ENCODE results near the gene SUCO. TPM values are rescaled to one million over a fixed set of nuclear protein-coding genes. Genes with fewer than 3 reads are reported as not detected.

The SUCO gene
- total RNA-seq, 1 donor: 41.6 TPM

DNA sequence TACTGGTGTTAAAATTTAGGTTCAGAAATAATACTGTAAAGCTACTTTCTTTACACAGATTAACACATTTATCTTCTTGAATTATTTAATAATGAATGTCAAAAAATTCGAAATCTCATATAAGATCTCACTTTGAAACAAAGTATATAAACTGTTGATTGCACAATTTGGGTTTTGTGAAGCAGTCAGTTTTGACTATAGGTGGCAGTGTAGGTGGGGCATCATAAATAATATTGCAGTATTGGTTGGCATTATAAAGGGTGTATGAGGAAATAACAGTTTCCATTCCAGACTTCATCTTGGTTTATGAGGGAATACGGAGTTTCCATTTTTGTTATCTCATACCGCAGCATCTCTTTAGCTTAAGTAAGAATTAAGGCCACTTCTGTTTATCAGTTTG, 49.9 kb downstream of the SUCO start:
- DNase-seq (ENCODE audit: insufficient read length, low spot score, missing footprints): no peak
- TF ChIP-seq, protein P1, sequence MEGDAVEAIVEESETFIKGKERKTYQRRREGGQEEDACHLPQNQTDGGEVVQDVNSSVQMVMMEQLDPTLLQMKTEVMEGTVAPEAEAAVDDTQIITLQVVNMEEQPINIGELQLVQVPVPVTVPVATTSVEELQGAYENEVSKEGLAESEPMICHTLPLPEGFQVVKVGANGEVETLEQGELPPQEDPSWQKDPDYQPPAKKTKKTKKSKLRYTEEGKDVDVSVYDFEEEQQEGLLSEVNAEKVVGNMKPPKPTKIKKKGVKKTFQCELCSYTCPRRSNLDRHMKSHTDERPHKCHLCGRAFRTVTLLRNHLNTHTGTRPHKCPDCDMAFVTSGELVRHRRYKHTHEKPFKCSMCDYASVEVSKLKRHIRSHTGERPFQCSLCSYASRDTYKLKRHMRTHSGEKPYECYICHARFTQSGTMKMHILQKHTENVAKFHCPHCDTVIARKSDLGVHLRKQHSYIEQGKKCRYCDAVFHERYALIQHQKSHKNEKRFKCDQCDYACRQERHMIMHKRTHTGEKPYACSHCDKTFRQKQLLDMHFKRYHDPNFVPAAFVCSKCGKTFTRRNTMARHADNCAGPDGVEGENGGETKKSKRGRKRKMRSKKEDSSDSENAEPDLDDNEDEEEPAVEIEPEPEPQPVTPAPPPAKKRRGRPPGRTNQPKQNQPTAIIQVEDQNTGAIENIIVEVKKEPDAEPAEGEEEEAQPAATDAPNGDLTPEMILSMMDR (IDR thresholded peaks at IDR 0.05; ENCODE audit: extremely low read depth, low read depth, low read length): no peak
- no peaks in the 10 kb centered on the region for H3K27me3 ChIP-seq (ENCODE audit: insufficient read depth, low read length)
- peaks cover 24% of the 10 kb centered on the region for H3K4me1 ChIP-seq (ENCODE audit: insufficient read depth, low read length)
- peaks cover 13% of the 10 kb centered on the region for H3K36me3 ChIP-seq (ENCODE audit: insufficient read depth, low read length)
- no peak overlapping the region for H2AFZ ChIP-seq (ENCODE audit: low read length)
- no peak overlapping the region for H3K4me2 ChIP-seq (ENCODE audit: insufficient read depth, low read length)
- no peak overlapping the region for H3K27ac ChIP-seq (ENCODE audit: low read depth, low read length)
- H3K79me2 ChIP-seq (ENCODE audit: insufficient read depth, low read length): peaks cover 5% of the 10 kb centered on the region
- no peaks in the 10 kb centered on the region for H4K20me1 ChIP-seq (ENCODE audit: insufficient read depth, low read length)
- H3K9me3 ChIP-seq (ENCODE audit: low read depth, low read length): no peaks in the 10 kb centered on the region
- no peak overlapping the region for H3K4me3 ChIP-seq (ENCODE audit: insufficient read depth, low read length)

DNA sequence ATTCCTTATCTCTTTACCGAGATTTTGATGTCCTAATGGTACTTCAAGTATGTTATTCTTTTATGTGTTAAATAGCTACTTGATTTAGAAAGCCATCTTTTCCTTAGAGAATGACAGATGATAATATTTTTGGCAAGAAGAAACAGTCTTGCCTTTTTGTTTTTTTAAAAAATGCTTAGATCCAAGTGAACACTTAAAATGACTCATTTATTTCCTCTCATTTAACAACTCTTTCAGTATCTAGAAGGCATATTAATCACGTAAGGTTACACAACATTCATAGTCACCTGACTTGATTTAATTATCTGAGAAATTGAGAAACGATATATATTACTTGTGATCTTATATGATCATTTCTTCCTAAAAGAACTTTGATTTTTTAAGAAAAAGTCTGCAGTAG, 52.4 kb downstream of the SUCO start:
- TF ChIP-seq, protein P1 (IDR thresholded peaks at IDR 0.05; ENCODE audit: extremely low read depth, low read depth, low read length): no peak
- Histone ChIP-seq H3K9me3 (ENCODE audit: low read depth, low read length) (no peaks in the 10 kb centered on the region), H3K27ac (ENCODE audit: low read depth, low read length) (peak overlapping the region; percentile 65), H3K4me2 (ENCODE audit: insufficient read depth, low read length) (peak overlapping the region; percentile 32), H2AFZ (ENCODE audit: low read length) (no peak overlapping the region), H3K27me3 (ENCODE audit: insufficient read depth, low read length) (no peaks in the 10 kb centered on the region), H3K4me3 (ENCODE audit: insufficient read depth, low read length) (no peak overlapping the region), H3K36me3 (ENCODE audit: insufficient read depth, low read length) (peaks cover 14% of the 10 kb centered on the region), H3K79me2 (ENCODE audit: insufficient read depth, low read length) (peaks cover 5% of the 10 kb centered on the region), H3K4me1 (ENCODE audit: insufficient read depth, low read length) (peaks cover 47% of the 10 kb centered on the region), H4K20me1 (ENCODE audit: insufficient read depth, low read length) (no peaks in the 10 kb centered on the region)
- DNase-seq (ENCODE audit: insufficient read length, low spot score, missing footprints): no peak

DNA sequence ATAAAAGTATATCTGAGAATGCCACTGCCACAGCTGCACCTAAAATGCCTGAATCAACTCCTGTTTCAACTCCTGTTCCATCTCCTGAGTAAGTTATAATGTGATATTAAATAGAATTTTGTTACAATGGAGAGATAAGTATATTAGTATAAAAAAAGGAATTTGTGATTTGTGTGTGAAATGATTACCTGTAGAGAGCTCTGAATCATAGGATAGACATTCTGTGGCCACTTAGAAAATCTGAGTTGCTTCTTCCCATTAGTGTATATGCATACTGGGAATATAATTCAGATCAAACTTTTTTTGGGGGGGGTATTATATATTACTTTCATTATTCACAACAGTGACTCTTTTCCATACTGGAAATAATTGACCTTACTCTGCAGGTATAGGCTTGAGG, 52.9 kb downstream of the SUCO start:
- Histone ChIP-seq H3K27ac (ENCODE audit: low read depth, low read length) (peak overlapping the region; percentile 65), H3K36me3 (ENCODE audit: insufficient read depth, low read length) (peaks cover 19% of the 10 kb centered on the region), H2AFZ (ENCODE audit: low read length) (no peak overlapping the region), H4K20me1 (ENCODE audit: insufficient read depth, low read length) (no peaks in the 10 kb centered on the region), H3K9me3 (ENCODE audit: low read depth, low read length) (no peaks in the 10 kb centered on the region), H3K79me2 (ENCODE audit: insufficient read depth, low read length) (peaks cover 5% of the 10 kb centered on the region), H3K27me3 (ENCODE audit: insufficient read depth, low read length) (no peaks in the 10 kb centered on the region), H3K4me2 (ENCODE audit: insufficient read depth, low read length) (peak overlapping the region; percentile 32), H3K4me1 (ENCODE audit: insufficient read depth, low read length) (peaks cover 47% of the 10 kb centered on the region), H3K4me3 (ENCODE audit: insufficient read depth, low read length) (no peak overlapping the region)
- no peak for DNase-seq (ENCODE audit: insufficient read length, low spot score, missing footprints)
- TF ChIP-seq, protein P1 (IDR thresholded peaks at IDR 0.05; ENCODE audit: extremely low read depth, low read depth, low read length): no peak

DNA sequence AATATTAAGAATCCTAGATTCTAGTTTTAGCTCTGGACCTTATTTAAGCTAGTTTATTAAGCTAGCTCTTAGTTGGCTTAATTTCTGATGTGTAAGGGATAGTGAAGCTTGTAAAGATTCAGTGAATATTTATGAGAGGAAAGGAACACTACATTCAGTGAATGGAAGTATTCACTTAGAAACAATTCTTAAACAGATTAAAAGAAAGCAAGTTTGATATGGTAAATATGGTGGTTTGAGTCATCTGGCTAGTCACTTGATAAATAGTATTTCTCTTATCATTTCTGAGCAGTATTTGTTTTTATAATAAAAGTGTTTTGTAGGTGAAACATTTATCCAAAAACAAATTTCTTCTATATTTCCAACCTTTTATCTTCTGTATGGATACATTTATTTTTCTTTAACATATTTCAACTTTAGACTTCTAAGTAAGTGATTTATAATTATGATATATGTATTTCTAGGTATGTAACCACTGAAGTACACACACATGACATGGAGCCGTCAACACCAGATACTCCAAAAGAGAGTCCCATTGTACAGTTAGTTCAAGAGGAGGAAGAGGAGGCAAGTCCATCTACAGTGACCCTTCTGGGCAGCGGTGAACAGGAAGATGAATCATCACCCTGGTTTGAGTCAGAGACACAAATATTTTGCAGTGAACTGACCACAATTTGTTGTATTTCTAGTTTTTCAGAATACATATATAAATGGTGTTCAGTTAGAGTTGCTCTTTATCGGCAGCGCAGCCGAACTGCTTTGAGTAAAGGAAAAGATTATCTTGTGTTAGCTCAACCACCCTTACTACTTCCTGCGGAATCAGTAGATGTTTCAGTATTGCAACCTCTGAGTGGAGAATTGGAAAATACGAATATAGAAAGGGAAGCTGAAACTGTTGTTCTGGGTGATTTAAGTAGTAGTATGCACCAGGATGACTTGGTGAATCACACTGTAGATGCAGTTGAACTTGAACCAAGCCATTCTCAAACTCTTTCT, 55.6 kb downstream of the SUCO start:
- H3K9me3 ChIP-seq (ENCODE audit: low read depth, low read length): no peaks in the 10 kb centered on the region
- peaks cover 3% of the 10 kb centered on the region for H3K79me2 ChIP-seq (ENCODE audit: insufficient read depth, low read length)
- H4K20me1 ChIP-seq (ENCODE audit: insufficient read depth, low read length): no peaks in the 10 kb centered on the region
- peak; percentile 72 for DNase-seq (ENCODE audit: insufficient read length, low spot score, missing footprints)
- peak overlapping the region; percentile 68 for H2AFZ ChIP-seq (ENCODE audit: low read length)
- H3K27ac ChIP-seq (ENCODE audit: low read depth, low read length): peak overlapping the region; percentile 85
- peak overlapping the region; percentile 85 for H3K4me2 ChIP-seq (ENCODE audit: insufficient read depth, low read length)
- peak overlapping the region; percentile 58 for H3K4me3 ChIP-seq (ENCODE audit: insufficient read depth, low read length)
- TF ChIP-seq, protein P1 (IDR thresholded peaks at IDR 0.05; ENCODE audit: extremely low read depth, low read depth, low read length): no peak
- H3K4me1 ChIP-seq (ENCODE audit: insufficient read depth, low read length): peaks cover 42% of the 10 kb centered on the region
- no peaks in the 10 kb centered on the region for H3K27me3 ChIP-seq (ENCODE audit: insufficient read depth, low read length)
- H3K36me3 ChIP-seq (ENCODE audit: insufficient read depth, low read length): peaks cover 15% of the 10 kb centered on the region
